Endometrium (tissue), 2 donors: ENCODE data around the gene MED26.
"Not testable (repeated sequence)": the region's sequence is repeated elsewhere in the genome, so short reads cannot be mapped to it uniquely, and the experiment has no call there.

Experiments
- FAIRE-seq: peaks from 2 replicates; lab custom pipeline; 2012; peaks lifted over from hg19 to GRCh38; lab: Jason Lieb, UNC
- donor health status: control.
- donor health status: control.

The MED26 gene

GRCh38 chr19:16628183-16628983 lies at the start of gene MED26:
MED26 (minus strand) TSS chr19:16628204; CDS start chr19:16627943, 261 bp downstream.
- FAIRE-seq: no peak

GRCh38 chr19:16677055-16677454 lies 49.1 kb upstream of the MED26 start:
- FAIRE-seq: no peak

- FAIRE-seq: no peak
These were observed 48.2 kb upstream of the MED26 start for GRCh38 chr19:16676101-16676798.

- FAIRE-seq: not testable (repeated sequence)
These were observed 45.8 kb upstream of the MED26 start for GRCh38 chr19:16673839-16674238.

GRCh38 chr19:16673231-16673630 lies 45.2 kb upstream of the MED26 start:
- no peak for FAIRE-seq

- no peak for FAIRE-seq
These were observed 43.8 kb upstream of the MED26 start for GRCh38 chr19:16671652-16672274.

GRCh38 chr19:16670291-16670690 lies 42.3 kb upstream of the MED26 start:
- no peak for FAIRE-seq

- not testable (repeated sequence) for FAIRE-seq
These were observed 40.7 kb upstream of the MED26 start for GRCh38 chr19:16668702-16669101.

- FAIRE-seq: no peak
These were observed 40.2 kb upstream of the MED26 start for GRCh38 chr19:16668176-16668575.

GRCh38 chr19:16661480-16662034 lies 33.6 kb upstream of the MED26 start:
- no peak for FAIRE-seq

- no peak for FAIRE-seq
These were observed 32.9 kb upstream of the MED26 start, which contains the start of gene TMEM38A for GRCh38 chr19:16660763-16661479. TMEM38A (plus strand) TSS chr19:16661139; CDS start chr19:16661218, 79 bp downstream.

GRCh38 chr19:16659832-16660708 lies 32.1 kb upstream of the MED26 start, which contains the start of gene SMIM7:
SMIM7 (minus strand) TSS chr19:16660144; CDS start chr19:16660110, 34 bp downstream.
- peak; percentile 90 for FAIRE-seq

GRCh38 chr19:16659464-16659831 lies 31.4 kb upstream of the MED26 start:
- FAIRE-seq: no peak

- no peak for FAIRE-seq
These were observed 29.4 kb upstream of the MED26 start for GRCh38 chr19:16657384-16657783.

GRCh38 chr19:16655727-16656126 lies 27.7 kb upstream of the MED26 start:
- FAIRE-seq: no peak

GRCh38 chr19:16654627-16655026 lies 26.6 kb upstream of the MED26 start:
- FAIRE-seq: no peak

GRCh38 chr19:16654140-16654539 lies 26.1 kb upstream of the MED26 start:
- no peak for FAIRE-seq

GRCh38 chr19:16652854-16653253 lies 24.9 kb upstream of the MED26 start:
- FAIRE-seq: no peak

- FAIRE-seq: not testable (repeated sequence)
These were observed 23.6 kb upstream of the MED26 start for GRCh38 chr19:16651421-16652188.

GRCh38 chr19:16650821-16651220 lies 22.8 kb upstream of the MED26 start:
- FAIRE-seq: no peak
